Ovary (tissue), 3 donors: Measurements from ENCODE around the gene HSPE1.

Experiments
- CTCF ChIP-seq, 3 donors: fragments of 450-650 bp in 2 of 3; fragments of 200-600 bp in 1 of 3; IDR thresholded peaks; one replicate each; pipeline versions ENCODE4 v1.5.1 to v1.8.0; 2016 to 2022; ENCODE audit warnings: antibody characterized with exemption in 3 of 3, mild to moderate bottlenecking in 1 of 3
- EP300 ChIP-seq: sonication (generic); formaldehyde crosslinking; IDR thresholded peaks from one replicate; pipeline ENCODE4 v1.6.1; 2017; ENCODE audit warnings: antibody characterized with exemption
- donor health status: DM: no; HTN: no; CAD: no.

DNA sequence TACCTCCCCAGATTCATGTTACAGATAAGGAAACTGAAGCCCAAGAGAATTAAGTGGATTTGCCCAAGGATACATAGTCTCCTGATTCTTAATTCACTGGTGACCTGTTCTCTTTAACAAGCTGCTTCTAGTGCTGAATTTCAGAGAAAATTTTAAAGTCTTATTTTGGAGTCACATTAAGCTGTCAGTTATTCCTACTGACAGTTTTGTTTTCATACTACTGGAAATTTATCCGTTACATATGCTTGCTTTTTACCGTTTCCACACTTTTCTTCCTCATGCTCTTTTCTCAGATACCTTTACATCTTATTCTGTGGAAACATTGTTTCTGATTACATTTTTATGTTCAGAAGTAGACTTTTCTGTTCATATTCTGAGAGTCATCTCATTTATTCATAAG lies 17.0 kb downstream of the HSPE1 start:
- TF ChIP-seq CTCF (IDR thresholded peaks at IDR 0.05) (no peak), EP300 (no peak)
